Measurements from ENCODE around the gene GAS2. TPM values are rescaled to one million over a fixed set of nuclear protein-coding genes. Genes with fewer than 3 reads are reported as not detected.

Gene GAS2
- polyA plus RNA-seq, 1 donor, result 6.0 TPM

Other genes with a start within 250 kb of the GAS2 start
- 4.5 TPM for gene FANCF, start 40.8 kb upstream of the GAS2 start, polyA plus RNA-seq (ENCODE audit: insufficient read length)
- gene SVIP, start 163.2 kb downstream of the GAS2 start, polyA plus RNA-seq (ENCODE audit: insufficient read length), result 7.0 TPM
- gene CCDC179, start 193.9 kb downstream of the GAS2 start, polyA plus RNA-seq (ENCODE audit: insufficient read length), result not detected

Measured in hindlimb muscle (tissue), 1 donor.